Endothelial cell of umbilical vein (primary cell): ENCODE results near the gene CTTN. TPM values are rescaled to one million over a fixed set of nuclear protein-coding genes. Genes with fewer than 3 reads are reported as not detected.

ENCODE experiments used
- BruUV-seq: library from RNA; stranded (reverse); fragments of 400-500 nt; replicated peaks from 2 replicates; lab custom pipeline; 2021; lab: Mats Ljungman, UMichigan
- CTCF ChIA-PET: fragments of 300-600, 350-600 bp; sonication (Branson Sonifier 250); formaldehyde crosslinking; loops from one replicate; lab custom pipeline; 2021; ENCODE audit warnings: antibody characterized with exemption, inconsistent platforms; lab: Charles Lee
- POLR2A ChIA-PET: fragments of 300-600, 350-600 bp; sonication (Branson Sonifier 250); formaldehyde crosslinking; loops from one replicate; lab custom pipeline; 2021; ENCODE audit warnings: antibody characterized with exemption, inconsistent platforms; lab: Charles Lee
- DNase-seq: peaks from one replicate; pipeline ENCODE4 v3.0.0-alpha.2; 2011; ENCODE audit warnings: low read depth, low spot score
- FAIRE-seq: peaks from 2 replicates; lab custom pipeline; 2011; peaks lifted over from hg19 to GRCh38; lab: Jason Lieb, UNC
- H2AFZ ChIP-seq: 2 replicates; pipeline ENCODE4 v1.6.0; 2012; ENCODE audit warnings: low read depth, low read length, control low read depth, inconsistent platforms
- H3K27ac ChIP-seq: 2 replicates; pipeline ENCODE4 v1.5.1; 2011; ENCODE audit warnings: low read depth, mild to moderate bottlenecking, control low read depth, low read length, moderate library complexity; ENCODE audit not compliant: insufficient read depth
- H3K27me3 ChIP-seq, 2 experiments: 2 replicates each; pipeline versions ENCODE4 v1.6.0 to v1.6.1; 2011; ENCODE audit warnings: low read length in 2 of 2, mixed read lengths in 1 of 2; ENCODE audit not compliant: control insufficient read depth in 2 of 2, insufficient read depth in 2 of 2
- H3K36me3 ChIP-seq, 2 experiments: 2 replicates in 1 of 2; 3 replicates in 1 of 2; pipeline ENCODE4 v1.5.1; 2011; ENCODE audit warnings: low read length in 2 of 2, mild to moderate bottlenecking in 1 of 2, moderate library complexity in 1 of 2; ENCODE audit not compliant: control insufficient read depth in 2 of 2, insufficient read depth in 2 of 2; ENCODE audit errors: extremely low read depth in 1 of 2
- H3K4me1 ChIP-seq: 3 replicates; pipeline ENCODE4 v1.5.1; 2011; ENCODE audit warnings: mild to moderate bottlenecking, low read length; ENCODE audit not compliant: control insufficient read depth, insufficient read depth; ENCODE audit errors: extremely low read depth
- H3K4me2 ChIP-seq: 2 replicates; pipeline ENCODE4 v1.6.1; 2011; ENCODE audit warnings: low read length, control low read depth, mixed read lengths; ENCODE audit not compliant: insufficient read depth
- H3K4me3 ChIP-seq, 3 experiments: fragments of 200-600 bp in 1 of 3; sonication (generic), shearing (Covaris generic) in 1 of 3; replicated peaks in 1 of 3; 2 replicates each; pipeline ENCODE4 v1.5.1; 2011 to 2016; ENCODE audit warnings: control low read depth in 3 of 3, low read length in 3 of 3, mild to moderate bottlenecking in 2 of 3, inconsistent platforms in 1 of 3, low read depth in 1 of 3, moderate library complexity in 1 of 3; ENCODE audit not compliant: insufficient read depth in 1 of 3
- H3K79me2 ChIP-seq: 2 replicates; pipeline ENCODE4 v1.6.0; 2012; ENCODE audit warnings: low read length, inconsistent platforms; ENCODE audit not compliant: control insufficient read depth, insufficient read depth
- H3K9ac ChIP-seq: replicated peaks from 2 replicates; pipeline ENCODE3; 2011; ENCODE audit warnings: low read length, control low read depth; ENCODE audit not compliant: insufficient read depth; ENCODE audit errors: extremely low read depth
- H3K9me1 ChIP-seq: replicated peaks from 3 replicates; pipeline ENCODE4 v1.6.0; 2011; ENCODE audit warnings: mild to moderate bottlenecking, low read length; ENCODE audit not compliant: control insufficient read depth, insufficient read depth; ENCODE audit errors: extremely low read depth
- H3K9me3 ChIP-seq: replicated peaks from 2 replicates; pipeline ENCODE4 v1.5.1; 2012; ENCODE audit warnings: low read length, inconsistent platforms; ENCODE audit not compliant: control insufficient read depth, insufficient read depth
- H4K20me1 ChIP-seq: replicated peaks from 2 replicates; pipeline ENCODE3; 2011; ENCODE audit warnings: mild to moderate bottlenecking, low read length; ENCODE audit not compliant: control insufficient read depth, insufficient read depth; ENCODE audit errors: extremely low read depth
- EZH2 ChIP-seq: IDR thresholded peaks from 2 replicates; pipeline ENCODE4 v1.6.1; 2012; ENCODE audit warnings: borderline replicate concordance, low read depth, mild to moderate bottlenecking, moderate library complexity, low read length, inconsistent platforms; ENCODE audit not compliant: severe bottlenecking
- FOS ChIP-seq: IDR thresholded peaks from 2 replicates; pipeline ENCODE4 v1.6.1; 2011; ENCODE audit warnings: mild to moderate bottlenecking, low read length, moderate library complexity, borderline replicate concordance; ENCODE audit not compliant: insufficient read depth
- GATA2 ChIP-seq: IDR thresholded peaks from 2 replicates; pipeline ENCODE4 v1.7.0; 2011; ENCODE audit warnings: low read depth, mild to moderate bottlenecking, moderate library complexity, mixed read lengths, low read length; ENCODE audit not compliant: insufficient read length, insufficient read depth
- JUN ChIP-seq: IDR thresholded peaks from 2 replicates; pipeline ENCODE4 v1.6.1; 2011; ENCODE audit warnings: borderline replicate concordance, low read depth; ENCODE audit not compliant: insufficient read length, insufficient read depth
- MYC ChIP-seq: IDR thresholded peaks from one replicate; pipeline ENCODE4 v1.6.1; 2011; ENCODE audit warnings: mild to moderate bottlenecking, low read depth, low read length
- POLR2A ChIP-seq: IDR thresholded peaks from 2 replicates; pipeline ENCODE4 v1.6.1; 2012; ENCODE audit warnings: low read depth, mild to moderate bottlenecking, control low read depth, low read length
- POLR2AphosphoS5 ChIP-seq: IDR thresholded peaks from 2 replicates; pipeline ENCODE4 v1.6.1; 2012; ENCODE audit warnings: low read depth, mild to moderate bottlenecking, control low read depth, low read length, moderate library complexity; ENCODE audit not compliant: insufficient read depth
- dilution Hi-C: fragments of 300-500 bp; cut with MboI; formaldehyde crosslinking; loops from one replicate; pipeline ENCODE4 v1.15.0; 2019; ENCODE audit warnings: low sequenced_read_pairs; ENCODE audit not compliant: extremely low pct_ligation_motif_present
- intact Hi-C: fragments of 100-400 bp; cut with micrococcal nuclease; formaldehyde crosslinking; loops from one replicate; pipeline ENCODE4 v1.10.0; 2022
- polyA plus RNA-seq, 4 experiments: library from polyadenylated mRNA; depleted of rRNA in 3 of 4; stranded (reverse) in 3 of 4; unstranded in 1 of 4; fragments of >200 nt; gene quantifications; 2 replicates each; pipeline versions ENCODE4 v1.2.1 to v1.2.3, GENCODE V29; 2011 to 2012; ENCODE audit warnings: missing spikeins in 1 of 4
- total RNA-seq: library from RNA; stranded (reverse); gene quantifications from 2 replicates; pipeline ENCODE4 v1.2.3, GENCODE V29; 2021
- TF ChIP-seq, protein P1 (sequence below): IDR thresholded peaks from 2 replicates; pipeline ENCODE4 v1.6.1; 2011; ENCODE audit not compliant: insufficient read depth, insufficient read length
- TF ChIP-seq, protein P2 (sequence below), 2 donors: IDR thresholded peaks; 1 replicate in 1 of 2; 2 replicates in 1 of 2; pipeline ENCODE4 v1.5.1; 2011; ENCODE audit warnings: low read length in 2 of 2, mild to moderate bottlenecking in 2 of 2, moderate library complexity in 2 of 2, control low read depth in 1 of 2, inconsistent platforms in 1 of 2, low read depth in 1 of 2; ENCODE audit not compliant: insufficient read depth in 1 of 2; ENCODE audit errors: extremely low read depth in 1 of 2

The CTTN gene
- total and polyA plus RNA-seq, 2 donors (not counting 3 experiments of a cell fraction or from before 2014, with no cell fraction given), result 161 to 330 TPM

DNA sequence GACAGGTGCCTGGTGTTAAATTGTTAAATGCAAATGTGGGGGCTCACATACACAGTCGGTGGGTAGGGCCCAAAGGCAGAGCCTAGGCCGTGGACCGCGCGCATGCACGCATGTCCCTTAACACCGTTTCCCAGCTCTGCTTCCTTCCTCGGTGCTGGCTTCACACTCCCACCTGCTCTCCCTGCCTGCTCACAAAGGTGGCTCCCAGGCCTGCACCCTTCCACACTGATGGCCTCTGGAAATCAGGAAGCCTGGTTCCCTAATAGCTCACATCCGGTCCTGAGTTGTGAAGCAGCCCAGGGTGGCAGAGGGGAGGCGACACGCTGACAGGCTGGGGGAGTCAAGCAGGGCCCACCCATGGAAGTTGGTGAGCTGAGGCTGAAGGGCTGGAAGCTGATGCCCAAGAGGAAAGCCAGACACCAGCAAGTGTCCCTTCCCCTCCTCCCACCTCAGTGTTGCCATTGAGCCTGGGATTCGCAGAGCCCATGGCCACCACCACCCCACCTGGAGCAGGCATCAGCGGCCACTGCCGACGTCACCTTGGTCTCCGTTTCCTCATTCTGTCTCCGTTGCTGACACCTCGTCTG lies 13.7 kb upstream of the CTTN start:
- intact Hi-C loops (no loop called here), dilution Hi-C loops (no loop called here)
- no TSS peak for BruUV-seq
- no peak for DNase-seq
- CTCF ChIA-PET, result interaction anchor here (1.5 kb wide), 1 partner anchor 14 kb away, joined by 3 read pairs; the partner anchor contains the start of gene CTTN
- POLR2A ChIA-PET, result interaction anchor here (0.6 kb wide), 1 partner anchor 69 kb away, joined by 8 read pairs; no protein-coding TSS in a partner anchor
- H3K9ac ChIP-seq, result no peak overlapping the region
- TF ChIP-seq, protein P1, sequence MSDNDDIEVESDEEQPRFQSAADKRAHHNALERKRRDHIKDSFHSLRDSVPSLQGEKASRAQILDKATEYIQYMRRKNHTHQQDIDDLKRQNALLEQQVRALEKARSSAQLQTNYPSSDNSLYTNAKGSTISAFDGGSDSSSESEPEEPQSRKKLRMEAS, result no peak
- no peak for TF ChIP-seq JUN
- TF ChIP-seq MYC, result no peak
- no peak for TF ChIP-seq POLR2A
- no peak for TF ChIP-seq GATA2
- TF ChIP-seq, protein P2, sequence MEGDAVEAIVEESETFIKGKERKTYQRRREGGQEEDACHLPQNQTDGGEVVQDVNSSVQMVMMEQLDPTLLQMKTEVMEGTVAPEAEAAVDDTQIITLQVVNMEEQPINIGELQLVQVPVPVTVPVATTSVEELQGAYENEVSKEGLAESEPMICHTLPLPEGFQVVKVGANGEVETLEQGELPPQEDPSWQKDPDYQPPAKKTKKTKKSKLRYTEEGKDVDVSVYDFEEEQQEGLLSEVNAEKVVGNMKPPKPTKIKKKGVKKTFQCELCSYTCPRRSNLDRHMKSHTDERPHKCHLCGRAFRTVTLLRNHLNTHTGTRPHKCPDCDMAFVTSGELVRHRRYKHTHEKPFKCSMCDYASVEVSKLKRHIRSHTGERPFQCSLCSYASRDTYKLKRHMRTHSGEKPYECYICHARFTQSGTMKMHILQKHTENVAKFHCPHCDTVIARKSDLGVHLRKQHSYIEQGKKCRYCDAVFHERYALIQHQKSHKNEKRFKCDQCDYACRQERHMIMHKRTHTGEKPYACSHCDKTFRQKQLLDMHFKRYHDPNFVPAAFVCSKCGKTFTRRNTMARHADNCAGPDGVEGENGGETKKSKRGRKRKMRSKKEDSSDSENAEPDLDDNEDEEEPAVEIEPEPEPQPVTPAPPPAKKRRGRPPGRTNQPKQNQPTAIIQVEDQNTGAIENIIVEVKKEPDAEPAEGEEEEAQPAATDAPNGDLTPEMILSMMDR (IDR thresholded peaks at IDR 0.05; ENCODE audit: extremely low read depth in 1 of 2, insufficient read depth in 1 of 2, low read depth in 1 of 2, low read length in 2 of 2), result no peak
- no peak for TF ChIP-seq EZH2
- no peak for TF ChIP-seq POLR2AphosphoS5
- no peak for TF ChIP-seq FOS
- H3K79me2 ChIP-seq, result peaks cover 4% of the 10 kb centered on the region
- H3K4me2 ChIP-seq, result no peak overlapping the region
- no peak overlapping the region for H2AFZ ChIP-seq
- no peak for FAIRE-seq
- no peaks in the 10 kb centered on the region for H3K4me1 ChIP-seq
- no peaks in the 10 kb centered on the region for H3K9me1 ChIP-seq
- no peak overlapping the region for H3K4me3 ChIP-seq
- H3K27ac ChIP-seq, result no peak overlapping the region
- H4K20me1 ChIP-seq, result no peaks in the 10 kb centered on the region
- peaks cover 0 to 10% of the 10 kb centered on the region in 2 experiments for H3K36me3 ChIP-seq
- no peaks in the 10 kb centered on the region for H3K9me3 ChIP-seq
- H3K27me3 ChIP-seq, result no peaks in the 10 kb centered on the region
